ENCODE measurements around the gene RBFOX1.
A peak's percentile ranks its signal among the peaks of the same experiment; 100 is the strongest.

RBFOX1 gene

GRCh38 chr16:7422036-7422888 is 89.6 kb downstream of the RBFOX1 start:
- no peak for DNase-seq

- no peak for DNase-seq
These were observed 90.9 kb downstream of the RBFOX1 start for GRCh38 chr16:7423434-7424044.

- no peak for DNase-seq
These were observed 93.5 kb downstream of the RBFOX1 start for GRCh38 chr16:7426161-7426560.

GRCh38 chr16:7431723-7432122 is 99.1 kb downstream of the RBFOX1 start:
- no peak for DNase-seq

GRCh38 chr16:7436306-7436705 is 103.7 kb downstream of the RBFOX1 start:
- no peak for DNase-seq

- no peak for DNase-seq
These were observed 104.6 kb downstream of the RBFOX1 start for GRCh38 chr16:7437135-7437804.

GRCh38 chr16:7437843-7438242 is 105.2 kb downstream of the RBFOX1 start:
- no peak for DNase-seq

GRCh38 chr16:7438601-7439000 is 106.0 kb downstream of the RBFOX1 start:
- DNase-seq, result no peak

- DNase-seq, result no peak
These were observed 106.9 kb downstream of the RBFOX1 start for GRCh38 chr16:7439518-7439917.

- DNase-seq, result no peak
These were observed 108.3 kb downstream of the RBFOX1 start for GRCh38 chr16:7440886-7441400.

- no peak for DNase-seq
These were observed 109.4 kb downstream of the RBFOX1 start for GRCh38 chr16:7442050-7442449.

- no peak for DNase-seq
These were observed 110.5 kb downstream of the RBFOX1 start for GRCh38 chr16:7443142-7443541.

- DNase-seq, result no peak
These were observed 111.2 kb downstream of the RBFOX1 start for GRCh38 chr16:7443648-7444365.

- DNase-seq, result no peak
These were observed 116.7 kb downstream of the RBFOX1 start for GRCh38 chr16:7449306-7449705.

- DNase-seq, result no peak
These were observed 117.2 kb downstream of the RBFOX1 start for GRCh38 chr16:7449808-7450207.

- no peak for DNase-seq
These were observed 117.8 kb downstream of the RBFOX1 start for GRCh38 chr16:7450440-7450839.

- no peak for DNase-seq
These were observed 119.4 kb downstream of the RBFOX1 start for GRCh38 chr16:7452090-7452489.

- DNase-seq, result peak; percentile 49
These were observed 123.6 kb downstream of the RBFOX1 start for GRCh38 chr16:7456211-7456610.

GRCh38 chr16:7458144-7458543 is 125.5 kb downstream of the RBFOX1 start:
- DNase-seq, result no peak

- no peak for DNase-seq
These were observed 137.7 kb downstream of the RBFOX1 start for GRCh38 chr16:7470344-7470743.

GRCh38 chr16:7471268-7471667 is 138.6 kb downstream of the RBFOX1 start:
- no peak for DNase-seq

GRCh38 chr16:7482032-7482431 is 149.4 kb downstream of the RBFOX1 start:
- DNase-seq, result no peak

Data from DMS53 (cell line).